ENCODE results near the gene CFAP70.
A peak's percentile ranks its signal among the peaks of the same experiment; 100 is the strongest.

Gene CFAP70

DNA sequence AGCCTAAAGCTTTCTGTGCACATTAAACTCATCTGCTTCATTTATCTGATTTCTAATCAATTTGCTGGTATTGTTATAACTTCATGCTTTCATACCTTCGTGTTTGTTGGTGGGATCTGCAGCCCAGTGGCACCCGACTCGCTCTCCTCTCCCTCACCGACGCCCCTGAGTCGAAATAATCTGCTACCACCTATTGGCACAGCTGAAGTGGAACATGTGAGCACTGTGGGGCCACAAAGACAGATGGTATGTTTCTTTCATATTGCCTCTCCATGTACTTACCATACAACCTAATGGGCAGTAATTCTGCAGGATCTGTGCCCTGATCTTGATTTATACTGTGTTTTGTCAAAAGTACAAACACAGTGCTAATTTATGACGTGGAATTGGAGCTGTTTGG, 124.0 kb downstream of the CFAP70 start:
- TF ChIP-seq, protein P1, sequence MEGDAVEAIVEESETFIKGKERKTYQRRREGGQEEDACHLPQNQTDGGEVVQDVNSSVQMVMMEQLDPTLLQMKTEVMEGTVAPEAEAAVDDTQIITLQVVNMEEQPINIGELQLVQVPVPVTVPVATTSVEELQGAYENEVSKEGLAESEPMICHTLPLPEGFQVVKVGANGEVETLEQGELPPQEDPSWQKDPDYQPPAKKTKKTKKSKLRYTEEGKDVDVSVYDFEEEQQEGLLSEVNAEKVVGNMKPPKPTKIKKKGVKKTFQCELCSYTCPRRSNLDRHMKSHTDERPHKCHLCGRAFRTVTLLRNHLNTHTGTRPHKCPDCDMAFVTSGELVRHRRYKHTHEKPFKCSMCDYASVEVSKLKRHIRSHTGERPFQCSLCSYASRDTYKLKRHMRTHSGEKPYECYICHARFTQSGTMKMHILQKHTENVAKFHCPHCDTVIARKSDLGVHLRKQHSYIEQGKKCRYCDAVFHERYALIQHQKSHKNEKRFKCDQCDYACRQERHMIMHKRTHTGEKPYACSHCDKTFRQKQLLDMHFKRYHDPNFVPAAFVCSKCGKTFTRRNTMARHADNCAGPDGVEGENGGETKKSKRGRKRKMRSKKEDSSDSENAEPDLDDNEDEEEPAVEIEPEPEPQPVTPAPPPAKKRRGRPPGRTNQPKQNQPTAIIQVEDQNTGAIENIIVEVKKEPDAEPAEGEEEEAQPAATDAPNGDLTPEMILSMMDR (IDR thresholded peaks at IDR 0.05; ENCODE audit: control insufficient read depth, insufficient read depth, low read depth, low read length, missing control alignments), result no peak
- no peak for DNase-seq (ENCODE audit: low read depth)
- no peak overlapping the region for H3K4me3 ChIP-seq (ENCODE audit: control insufficient read depth, low read depth, low read length)

DNA sequence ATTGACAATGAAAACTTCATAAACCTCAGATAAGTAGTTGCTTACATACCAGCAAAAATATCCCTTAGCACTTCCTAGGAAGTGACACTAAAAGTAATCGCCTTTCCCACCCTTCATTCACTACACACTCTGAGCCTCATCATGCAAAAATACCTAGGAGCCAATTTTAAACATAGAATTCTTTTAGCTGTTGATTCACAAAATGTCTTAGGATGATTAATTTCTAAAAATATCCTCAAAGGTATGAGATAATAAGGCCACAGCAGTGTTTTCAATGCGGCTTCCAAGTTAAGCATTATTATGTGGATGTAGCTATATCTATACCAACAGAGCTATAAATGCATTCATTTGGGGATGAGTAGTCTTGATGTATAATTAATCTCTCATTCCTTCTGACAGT, 124.8 kb downstream of the CFAP70 start:
- H3K4me3 ChIP-seq (ENCODE audit: control insufficient read depth, low read depth, low read length), result no peak overlapping the region
- TF ChIP-seq, protein P1 (IDR thresholded peaks at IDR 0.05; ENCODE audit: control insufficient read depth, insufficient read depth, low read depth, low read length, missing control alignments), result no peak
- DNase-seq (ENCODE audit: low read depth), result no peak

DNA sequence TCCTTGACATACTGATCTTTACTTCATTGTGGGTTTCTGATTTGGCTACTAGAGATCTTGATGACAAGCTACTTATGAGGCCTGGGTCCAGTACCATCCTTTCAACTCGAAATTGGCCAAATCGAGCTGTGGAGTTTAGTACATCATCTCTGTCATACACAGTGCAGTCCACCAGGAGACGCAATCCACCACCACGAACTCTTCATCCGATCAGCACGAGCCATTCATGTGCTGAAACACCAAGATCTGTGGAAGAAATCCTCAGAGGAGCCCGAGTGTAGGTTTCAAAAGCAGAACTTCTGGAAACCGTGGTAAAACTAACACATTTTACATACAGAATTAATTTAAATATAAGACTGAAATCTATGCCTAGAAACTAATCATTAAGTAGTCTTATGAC, 125.8 kb downstream of the CFAP70 start:
- TF ChIP-seq, protein P1 (IDR thresholded peaks at IDR 0.05; ENCODE audit: control insufficient read depth, insufficient read depth, low read depth, low read length, missing control alignments), result peak; percentile 8
- H3K4me3 ChIP-seq (ENCODE audit: control insufficient read depth, low read depth, low read length), result no peak overlapping the region
- no peak for DNase-seq (ENCODE audit: low read depth)

DNA sequence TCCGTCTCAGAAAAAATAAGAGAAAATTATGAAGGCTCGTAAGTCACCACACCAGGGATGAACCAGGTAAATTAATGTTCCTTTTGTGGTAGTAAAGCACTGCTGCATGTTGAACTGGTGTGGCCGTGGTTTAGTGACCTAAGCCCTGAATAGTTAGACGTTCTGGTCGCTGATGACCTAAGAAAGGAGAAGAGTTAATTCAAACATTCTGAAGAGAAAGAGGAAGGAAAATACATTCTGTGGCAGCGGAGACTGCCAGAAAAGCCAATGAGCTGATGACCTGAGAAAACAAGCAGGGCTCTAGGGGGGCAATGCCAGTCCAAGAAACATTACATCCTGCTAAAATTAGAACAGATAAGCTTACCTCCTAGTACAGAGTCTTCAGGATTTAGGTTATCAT, 129.1 kb downstream of the CFAP70 start:
- no peak for DNase-seq (ENCODE audit: low read depth)
- no peak overlapping the region for H3K4me3 ChIP-seq (ENCODE audit: control insufficient read depth, low read depth, low read length)
- TF ChIP-seq, protein P1 (IDR thresholded peaks at IDR 0.05; ENCODE audit: control insufficient read depth, insufficient read depth, low read depth, low read length, missing control alignments), result no peak

DNA sequence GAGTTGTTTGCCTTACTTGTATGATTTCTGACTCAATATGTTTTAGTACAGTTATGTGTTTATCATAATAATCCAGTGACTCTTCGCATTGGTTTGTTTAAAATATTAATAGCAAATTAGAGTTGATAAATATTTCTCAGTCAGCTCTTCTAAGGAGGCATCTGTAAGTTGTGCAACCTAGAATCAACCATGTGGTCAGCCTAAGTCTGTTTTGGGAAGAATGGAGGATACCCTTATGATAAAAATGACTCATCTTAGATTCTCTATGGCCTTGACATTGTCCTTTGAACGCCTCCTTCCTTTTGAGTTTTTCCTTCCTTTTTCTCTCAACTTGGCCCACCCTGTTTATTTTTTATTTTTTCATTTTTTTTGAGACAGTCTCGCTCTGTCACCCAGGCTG, 130.4 kb downstream of the CFAP70 start:
- TF ChIP-seq, protein P1 (IDR thresholded peaks at IDR 0.05; ENCODE audit: control insufficient read depth, insufficient read depth, low read depth, low read length, missing control alignments), result no peak
- no peak for DNase-seq (ENCODE audit: low read depth)
- no peak overlapping the region for H3K4me3 ChIP-seq (ENCODE audit: control insufficient read depth, low read depth, low read length)

DNA sequence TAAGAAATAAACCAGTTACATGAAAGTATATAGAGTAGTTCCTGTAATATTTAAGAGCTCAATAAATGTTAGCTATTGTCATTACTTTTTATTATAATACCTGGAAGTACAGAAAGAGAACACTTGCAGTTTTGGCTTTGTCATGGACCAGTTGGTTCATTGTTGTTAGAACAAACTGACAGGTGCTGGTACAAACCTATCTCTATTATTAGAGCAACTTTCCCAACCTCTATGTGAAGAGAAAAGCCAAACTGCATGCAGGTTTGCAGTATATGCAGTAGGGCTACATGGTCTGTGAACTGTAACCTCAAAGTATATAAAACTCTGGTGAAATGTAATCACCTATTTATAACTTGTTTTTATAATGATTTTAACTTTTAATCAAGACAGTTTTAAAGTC, 132.0 kb downstream of the CFAP70 start:
- TF ChIP-seq, protein P1 (IDR thresholded peaks at IDR 0.05; ENCODE audit: control insufficient read depth, insufficient read depth, low read depth, low read length, missing control alignments), result no peak
- DNase-seq (ENCODE audit: low read depth), result no peak
- H3K4me3 ChIP-seq (ENCODE audit: control insufficient read depth, low read depth, low read length), result no peak overlapping the region

DNA sequence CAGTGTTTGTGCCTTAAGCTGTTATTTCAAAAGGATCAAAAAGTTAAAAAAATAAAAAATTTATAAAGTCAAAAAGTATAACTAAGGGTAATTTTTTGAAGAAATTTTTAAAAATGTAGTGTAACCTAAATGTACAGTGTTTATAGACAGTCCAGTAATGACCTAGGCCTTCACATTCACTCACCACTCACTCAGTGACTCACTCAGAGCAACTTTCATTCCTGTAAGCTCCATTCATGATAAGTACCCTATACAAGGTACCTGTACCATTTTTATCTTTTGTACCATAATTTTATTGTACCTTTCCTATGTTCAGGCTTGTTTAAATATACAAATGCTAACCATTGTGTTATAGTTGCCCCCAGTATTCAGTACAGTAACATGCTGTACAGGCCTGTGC, 133.1 kb downstream of the CFAP70 start:
- TF ChIP-seq, protein P1 (IDR thresholded peaks at IDR 0.05; ENCODE audit: control insufficient read depth, insufficient read depth, low read depth, low read length, missing control alignments), result no peak
- no peak for DNase-seq (ENCODE audit: low read depth)

More for the DNA sequence above, 133.1 kb downstream of the CFAP70 start:
- H3K4me3 ChIP-seq (ENCODE audit: control insufficient read depth, low read depth, low read length), result no peak overlapping the region
